H1 (cell line): Measurements from ENCODE around the gene ELP4. TPM values are rescaled to one million over a fixed set of nuclear protein-coding genes. Genes with fewer than 3 reads are reported as not detected.
"Not testable (repeated sequence)": the region's sequence is repeated elsewhere in the genome, so short reads cannot be mapped to it uniquely, and the experiment has no call there.

Source experiments
- CTCF ChIA-PET: fragments of 300-600 bp; sonication (Branson Sonifier 250); formaldehyde crosslinking; loops from one replicate; lab custom pipeline; 2021; ENCODE audit not compliant: partially characterized antibody; lab: Charles Lee
- POLR2A ChIA-PET: fragments of 300-600 bp; sonication (Branson Sonifier 250); formaldehyde crosslinking; loops from one replicate; lab custom pipeline; 2021; ENCODE audit warnings: inconsistent platforms; ENCODE audit not compliant: partially characterized antibody; lab: Charles Lee
- DNase-seq, 2 experiments: peaks; one replicate each; pipeline versions ENCODE4 v3.0.0 to v3.0.0-alpha.2; 2010 to 2022; ENCODE audit warnings: low spot score in 2 of 2, low read depth in 1 of 2, mixed read lengths in 1 of 2
- FAIRE-seq: peaks from 2 replicates; lab custom pipeline; 2011; peaks lifted over from hg19 to GRCh38; lab: Jason Lieb, UNC
- H2AFZ ChIP-seq: 2 replicates; pipeline ENCODE4 v1.8.1; 2012; ENCODE audit warnings: low read length, inconsistent platforms
- H2AK5ac ChIP-seq: 2 replicates; pipeline ENCODE4 v1.6.1; 2013; ENCODE audit warnings: low read depth, low read length
- H2BK120ac ChIP-seq: replicated peaks from 2 replicates; pipeline ENCODE3; 2013; ENCODE audit warnings: low read depth, low read length, inconsistent platforms
- H2BK12ac ChIP-seq: 2 replicates; pipeline ENCODE4 v1.6.1; 2013; ENCODE audit warnings: low read depth, low read length
- H2BK15ac ChIP-seq: 2 replicates; pipeline ENCODE4 v1.6.1; 2013; ENCODE audit warnings: low read length
- H2BK20ac ChIP-seq: 2 replicates; pipeline ENCODE4 v1.6.1; 2013; ENCODE audit warnings: low read length
- H2BK5ac ChIP-seq: 2 replicates; pipeline ENCODE4 v1.6.1; 2013; ENCODE audit warnings: low read depth, low read length
- H3K14ac ChIP-seq: 2 replicates; pipeline ENCODE4 v1.6.1; 2013; ENCODE audit warnings: inconsistent platforms; ENCODE audit not compliant: insufficient read length
- H3K18ac ChIP-seq: 2 replicates; pipeline ENCODE4 v1.6.1; 2013; ENCODE audit warnings: low read length; ENCODE audit errors: extremely low read depth
- H3K23ac ChIP-seq: 2 replicates; pipeline ENCODE4 v1.6.1; 2013; ENCODE audit warnings: inconsistent platforms; ENCODE audit not compliant: insufficient read length
- H3K23me2 ChIP-seq: 2 replicates; pipeline ENCODE4 v1.6.1; 2013; ENCODE audit warnings: low read depth, low read length
- H3K27ac ChIP-seq: 2 replicates; pipeline ENCODE4 v1.6.1; 2011; ENCODE audit warnings: low read depth, low read length, inconsistent platforms
- H3K27me3 ChIP-seq, 4 experiments: replicated peaks in 1 of 4; 1 replicate in 1 of 4; 2 replicates in 3 of 4; pipeline versions ENCODE4 v1.6.1 to v1.8.1; 2011 to 2013; ENCODE audit warnings: low read length in 3 of 4, mild to moderate bottlenecking in 3 of 4, inconsistent platforms in 2 of 4, mixed read lengths in 2 of 4, moderate library complexity in 1 of 4; ENCODE audit not compliant: control insufficient read depth in 3 of 4, insufficient read depth in 3 of 4; ENCODE audit errors: extremely low read depth in 1 of 4
- H3K36me3 ChIP-seq, 4 experiments: 2 replicates each; pipeline versions ENCODE4 v1.6.1 to v1.8.1; 2011 to 2013; ENCODE audit warnings: mild to moderate bottlenecking in 4 of 4, low read length in 3 of 4, moderate library complexity in 2 of 4, control low read depth in 1 of 4, inconsistent platforms in 1 of 4; ENCODE audit not compliant: insufficient read depth in 4 of 4, control insufficient read depth in 2 of 4
- H3K4ac ChIP-seq: replicated peaks from 2 replicates; pipeline ENCODE3; 2013; ENCODE audit warnings: low read length, low read depth, mixed read lengths, inconsistent platforms; ENCODE audit not compliant: insufficient read length
- H3K4me1 ChIP-seq, 4 experiments: replicated peaks in 1 of 4; 1 replicate in 1 of 4; 2 replicates in 3 of 4; pipeline versions ENCODE4 v1.6.1 to v1.8.1; 2011 to 2013; ENCODE audit warnings: low read length in 3 of 4, inconsistent platforms in 2 of 4, mixed read lengths in 1 of 4; ENCODE audit not compliant: insufficient read depth in 4 of 4, control insufficient read depth in 3 of 4
- H3K4me2 ChIP-seq, 2 experiments: 2 replicates each; pipeline versions ENCODE4 v1.6.1 to v1.8.1; 2011 to 2013; ENCODE audit warnings: low read depth in 2 of 2, low read length in 2 of 2, control low read depth in 1 of 2, inconsistent platforms in 1 of 2, mild to moderate bottlenecking in 1 of 2; ENCODE audit not compliant: insufficient read depth in 1 of 2
- H3K4me3 ChIP-seq, 4 experiments: fragments of 200-600, 300-600 bp in 1 of 4; sonication (generic), shearing (Covaris generic), sonication (Bioruptor Twin) in 1 of 4; 2 replicates each; pipeline versions ENCODE4 v1.5.1 to v1.8.1; 2011 to 2016; ENCODE audit warnings: low read length in 4 of 4, low read depth in 3 of 4, control low read depth in 2 of 4, inconsistent platforms in 2 of 4, mild to moderate bottlenecking in 2 of 4, mixed read lengths in 1 of 4, moderate library complexity in 1 of 4; ENCODE audit not compliant: insufficient read depth in 2 of 4; ENCODE audit errors: extremely low read depth in 1 of 4
- H3K56ac ChIP-seq: replicated peaks from 2 replicates; pipeline ENCODE3; 2013; ENCODE audit warnings: low read depth, mild to moderate bottlenecking, mixed read lengths, low read length, inconsistent platforms; ENCODE audit not compliant: insufficient read length
- H3K79me1 ChIP-seq: 2 replicates; pipeline ENCODE4 v1.6.1; 2013; ENCODE audit warnings: low read depth, low read length, control low read depth
- H3K79me2 ChIP-seq, 2 experiments: 2 replicates each; pipeline versions ENCODE4 v1.6.1 to v1.8.1; 2012 to 2013; ENCODE audit warnings: low read length in 2 of 2, mild to moderate bottlenecking in 2 of 2, inconsistent platforms in 1 of 2; ENCODE audit not compliant: insufficient read depth in 2 of 2, control insufficient read depth in 1 of 2
- H3K9ac ChIP-seq, 4 experiments: replicated peaks in 1 of 4; 1 replicate in 1 of 4; 2 replicates in 3 of 4; pipeline versions ENCODE4 v1.6.1 to v1.8.1; 2011 to 2013; ENCODE audit warnings: low read depth in 3 of 4, low read length in 3 of 4, control low read depth in 2 of 4, mild to moderate bottlenecking in 2 of 4, moderate library complexity in 2 of 4, inconsistent platforms in 1 of 4; ENCODE audit errors: extremely low read depth in 1 of 4
- H3K9me3 ChIP-seq, 2 experiments: 2 replicates each; pipeline versions ENCODE4 v1.6.1 to v1.8.1; 2012 to 2013; ENCODE audit warnings: mild to moderate bottlenecking in 2 of 2, moderate library complexity in 2 of 2, control low read depth in 1 of 2, inconsistent platforms in 1 of 2, low read depth in 1 of 2, low read length in 1 of 2, mixed read lengths in 1 of 2; ENCODE audit not compliant: insufficient read depth in 2 of 2
- H4K20me1 ChIP-seq, 2 experiments: replicated peaks in 1 of 2; 2 replicates each; pipeline versions ENCODE3 to v1.8.1; 2011 to 2013; ENCODE audit warnings: inconsistent platforms in 2 of 2, low read length in 2 of 2, mild to moderate bottlenecking in 1 of 2; ENCODE audit not compliant: insufficient read depth in 2 of 2, control insufficient read depth in 1 of 2
- H4K5ac ChIP-seq: 2 replicates; pipeline ENCODE4 v1.6.1; 2013; ENCODE audit warnings: low read length, low read depth, mixed read lengths, inconsistent platforms; ENCODE audit not compliant: insufficient read length
- H4K8ac ChIP-seq: 2 replicates; pipeline ENCODE4 v1.8.0; 2013; ENCODE audit warnings: mild to moderate bottlenecking, moderate library complexity, low read length, inconsistent platforms; ENCODE audit not compliant: insufficient read depth; ENCODE audit errors: extremely low read depth
- H4K91ac ChIP-seq: replicated peaks from 2 replicates; pipeline ENCODE3; 2013; ENCODE audit warnings: low read length, mixed read lengths, inconsistent platforms; ENCODE audit not compliant: insufficient read length
- WGBS, 2 experiments: shearing (Covaris generic) in 1 of 2; methylation state at CpG; one replicate each; pipeline versions ENCODE4 v1.1.6 to v1.1.7; 2013 to 2015; ENCODE audit warnings: low lambda C conversion rate in 2 of 2, mixed read lengths in 2 of 2, inconsistent platforms in 1 of 2, low coverage in 1 of 2, missing lambda C conversion rate in 1 of 2; ENCODE audit not compliant: insufficient replicate concordance in 2 of 2, insufficient coverage in 1 of 2, insufficient read length in 1 of 2; ENCODE audit errors: extremely low coverage in 1 of 2, missing lambda C conversion rate in 1 of 2; 5-methylcytosine and 5-hydroxymethylcytosine counted together
- polyA plus RNA-seq, 7 experiments: library from polyadenylated mRNA; depleted of rRNA in 3 of 7; stranded (reverse) in 5 of 7; unstranded in 2 of 7; fragments of >200 nt in 5 of 7; fragments of 200-250 nt in 2 of 7; gene quantifications; 1 replicate in 5 of 7; 2 replicates in 1 of 7; 4 replicates in 1 of 7; pipeline versions ENCODE4 v1.2.1 to v1.2.3, GENCODE V29; 2011 to 2013; ENCODE audit warnings: missing spikeins in 2 of 7, mixed read lengths in 2 of 7
- total RNA-seq: library from RNA; stranded (reverse); fragmentation: NEBNext Ultra II Directional; extraction: Animal tissue kit (Norgen Biotek cat#: 25700); gene quantifications from 2 replicates; pipeline ENCODE4 v1.2.1, GENCODE V29; 2021

Gene ELP4
- total and polyA plus RNA-seq, 2 of the 8 experiments (the other 6 are each of a cell fraction or from before 2014, with no cell fraction given), result 14.0 to 18.6 TPM

GRCh38 chr11:31574133-31574532 lies 64.6 kb downstream of the ELP4 start:
- H2BK12ac ChIP-seq, H4K5ac ChIP-seq, H3K18ac ChIP-seq, H2BK20ac ChIP-seq, H2BK120ac ChIP-seq, CTCF ChIA-PET, H2AK5ac ChIP-seq, H3K27ac ChIP-seq, H3K36me3 ChIP-seq, FAIRE-seq, H2BK5ac ChIP-seq, H3K9ac ChIP-seq, H3K4me2 ChIP-seq, DNase-seq, H3K4me1 ChIP-seq, H3K27me3 ChIP-seq, H3K23ac ChIP-seq, H3K56ac ChIP-seq, H3K9me3 ChIP-seq, H3K79me2 ChIP-seq, H2AFZ ChIP-seq, H3K79me1 ChIP-seq, H3K23me2 ChIP-seq, H3K14ac ChIP-seq, H3K4me3 ChIP-seq, H3K4ac ChIP-seq, H4K91ac ChIP-seq, H2BK15ac ChIP-seq, H4K20me1 ChIP-seq, H4K8ac ChIP-seq: not testable (repeated sequence)
- POLR2A ChIA-PET, result interaction anchor here (0.9 kb wide), 1 partner anchor 39 kb away, joined by 4 read pairs; no protein-coding TSS in a partner anchor
- 91% methylated on average over 4 of the region's 4 CpGs; no CpG with 5 or more reads in 1 of the 2 experiments for WGBS, 2 experiments

DNA sequence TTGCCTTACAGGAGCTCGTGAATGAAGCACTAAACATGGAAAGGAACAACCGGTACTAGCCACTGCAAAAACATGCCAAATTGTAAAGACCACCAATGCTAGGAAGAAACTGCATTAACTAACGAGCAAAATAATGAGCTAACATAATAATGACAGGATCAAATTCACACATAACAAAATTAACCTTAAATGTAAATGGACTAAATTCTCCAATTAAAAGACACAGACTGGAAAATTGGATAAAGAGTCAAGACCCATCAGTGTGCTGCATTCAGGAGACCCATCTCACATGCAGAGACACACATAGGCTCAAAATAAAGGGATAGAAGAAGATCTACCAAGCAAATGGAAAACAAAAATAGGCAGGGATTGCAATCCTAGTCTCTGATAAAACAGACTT lies 66.2 kb downstream of the ELP4 start:
- H3K56ac ChIP-seq, DNase-seq, H4K8ac ChIP-seq, H3K4me2 ChIP-seq, H3K4me1 ChIP-seq, POLR2A ChIA-PET, H4K5ac ChIP-seq, FAIRE-seq, H3K27me3 ChIP-seq, H4K91ac ChIP-seq, H3K79me1 ChIP-seq, H3K23me2 ChIP-seq, H3K79me2 ChIP-seq, H3K36me3 ChIP-seq, H2AK5ac ChIP-seq, H2AFZ ChIP-seq, H4K20me1 ChIP-seq, H3K9ac ChIP-seq, CTCF ChIA-PET, H3K14ac ChIP-seq, H3K4me3 ChIP-seq, H2BK120ac ChIP-seq, H2BK12ac ChIP-seq, H3K9me3 ChIP-seq, H3K18ac ChIP-seq, H2BK20ac ChIP-seq, H2BK5ac ChIP-seq, H2BK15ac ChIP-seq, H3K27ac ChIP-seq, H3K23ac ChIP-seq, H3K4ac ChIP-seq: not testable (repeated sequence)
- 89% methylated on average over 3 of the region's 3 CpGs; no CpG with 5 or more reads in 1 of the 2 experiments for WGBS, 2 experiments
